Suprapubic skin (tissue), 4 donors: ENCODE results near the gene KCTD11. TPM values are rescaled to one million over a fixed set of nuclear protein-coding genes. Genes with fewer than 3 reads are reported as not detected.

Experiments
- DNase-seq, 2 donors: peaks; one replicate each; pipeline ENCODE4 v3.0.0-alpha.2; 2019; ENCODE audit warnings: low spot score in 2 of 2
- H3K27ac ChIP-seq: fragments of 200-600 bp; sonication (generic); one replicate; pipeline ENCODE4 v1.5.1; 2019
- H3K27me3 ChIP-seq: fragments of 200-600 bp; sonication (generic); one replicate; pipeline ENCODE4 v1.5.1; 2019
- H3K36me3 ChIP-seq: fragments of 200-600 bp; sonication (generic); one replicate; pipeline ENCODE4 v1.5.1; 2019
- H3K4me1 ChIP-seq: fragments of 200-600 bp; sonication (generic); one replicate; pipeline ENCODE4 v1.5.1; 2019
- H3K4me3 ChIP-seq: fragments of 200-600 bp; sonication (generic); one replicate; pipeline ENCODE4 v1.5.1; 2019; ENCODE audit warnings: mild to moderate bottlenecking
- H3K9me3 ChIP-seq: fragments of 200-600 bp; sonication (generic); one replicate; pipeline ENCODE4 v1.5.1; 2019
- CTCF ChIP-seq, 2 donors: fragments of 200-600 bp in 1 of 2; fragments of 450-650 bp in 1 of 2; sonication (generic) in 1 of 2; IDR thresholded peaks; one replicate each; pipeline ENCODE4 v1.5.1; 2016 to 2019; ENCODE audit warnings: antibody characterized with exemption in 2 of 2, mild to moderate bottlenecking in 1 of 2, moderate library complexity in 1 of 2
- EP300 ChIP-seq: sonication (generic); formaldehyde crosslinking; IDR thresholded peaks from one replicate; pipeline ENCODE4 v1.6.1; 2017; ENCODE audit warnings: antibody characterized with exemption
- POLR2A ChIP-seq, 2 donors: fragments of 450-650 bp; IDR thresholded peaks; one replicate each; pipeline ENCODE4 v1.6.1; 2017; ENCODE audit warnings: antibody characterized with exemption in 2 of 2, mild to moderate bottlenecking in 2 of 2, moderate library complexity in 2 of 2
- POLR2AphosphoS5 ChIP-seq, 3 donors: sonication (generic); formaldehyde crosslinking; IDR thresholded peaks; one replicate each; pipeline ENCODE4 v1.6.1; 2017; ENCODE audit warnings: antibody characterized with exemption in 3 of 3
- WGBS: methylation state at CpG from one replicate; pipeline ENCODE4 v1.1.5; 2018; 5-methylcytosine and 5-hydroxymethylcytosine counted together
- total RNA-seq, 4 donors: library from RNA; depleted of rRNA; stranded (reverse); fragments of >200 nt; gene quantifications; one replicate each; pipeline ENCODE4 v1.1.0, GENCODE V29; 2016

Gene KCTD11
- total RNA-seq, 4 donors from 2014 or later, result 9.1 to 50.1 (median 32.4) TPM

- 0% methylated on average over 7 of the region's 71 CpGs for WGBS
- DNase-seq, result peak; percentile 90 to 92
- Histone ChIP-seq H3K36me3 (peaks cover 15% of the 10 kb centered on the region), H3K27me3 (no peaks in the 10 kb centered on the region), H3K4me1 (peaks cover 20% of the 10 kb centered on the region), H3K4me3 (peak within 1 kb of the TSS; percentile 75), H3K27ac (peak within 1 kb of the TSS; percentile 80), H3K9me3 (no peaks in the 10 kb centered on the region)
- TF ChIP-seq POLR2AphosphoS5 (IDR thresholded peaks at IDR 0.05), result peak in 1 of 3 donors; percentile 22
- TF ChIP-seq EP300, result no peak
- no peak for TF ChIP-seq CTCF (IDR thresholded peaks at IDR 0.05)
- peak; percentile 25 to 65 for TF ChIP-seq POLR2A (IDR thresholded peaks at IDR 0.05)
Observed at GRCh38 chr17:7394452-7395191, 42.7 kb downstream of the KCTD11 start, which contains the start of gene PLSCR3. Gene PLSCR3 (minus strand): TSS chr17:7394525. CDS start chr17:7394110, 415 bp downstream.

- Histone ChIP-seq H3K4me1 (peaks cover 20% of the 10 kb centered on the region), H3K36me3 (no peaks in the 10 kb centered on the region), H3K27me3 (no peaks in the 10 kb centered on the region), H3K9me3 (no peaks in the 10 kb centered on the region), H3K27ac (no peak overlapping the region), H3K4me3 (no peak overlapping the region)
- no peak for DNase-seq
- TF ChIP-seq POLR2A (IDR thresholded peaks at IDR 0.05) (no peak), CTCF (IDR thresholded peaks at IDR 0.05) (no peak), POLR2AphosphoS5 (IDR thresholded peaks at IDR 0.05) (no peak), EP300 (no peak)
- WGBS, result 90% methylated on average over 4 of the region's 4 CpGs
Observed at GRCh38 chr17:7396147-7396546, 44.2 kb downstream of the KCTD11 start.

GRCh38 chr17:7398612-7399011 is 46.6 kb downstream of the KCTD11 start:
- Histone ChIP-seq H3K9me3 (no peaks in the 10 kb centered on the region), H3K27me3 (no peaks in the 10 kb centered on the region), H3K27ac (no peak overlapping the region), H3K4me3 (no peak overlapping the region), H3K4me1 (peaks cover 27% of the 10 kb centered on the region), H3K36me3 (no peaks in the 10 kb centered on the region)
- TF ChIP-seq EP300, result no peak
- TF ChIP-seq CTCF (IDR thresholded peaks at IDR 0.05), result no peak
- TF ChIP-seq POLR2AphosphoS5 (IDR thresholded peaks at IDR 0.05), result no peak
- TF ChIP-seq POLR2A (IDR thresholded peaks at IDR 0.05), result no peak
- no peak for DNase-seq
- 79% methylated on average over 2 of the region's 2 CpGs for WGBS

- H3K27ac ChIP-seq, result peak overlapping the region; percentile 89
- TF ChIP-seq POLR2A (IDR thresholded peaks at IDR 0.05) (no peak), EP300 (no peak), CTCF (IDR thresholded peaks at IDR 0.05) (no peak), POLR2AphosphoS5 (IDR thresholded peaks at IDR 0.05) (no peak)
- no peaks in the 10 kb centered on the region for H3K36me3 ChIP-seq
- no peaks in the 10 kb centered on the region for H3K27me3 ChIP-seq
- H3K4me1 ChIP-seq, result peaks cover 37% of the 10 kb centered on the region
- H3K9me3 ChIP-seq, result no peaks in the 10 kb centered on the region
- peak overlapping the region; percentile 71 for H3K4me3 ChIP-seq
- 27% methylated on average over 6 of the region's 16 CpGs for WGBS
- DNase-seq, result peak; percentile 84 to 87
Observed at GRCh38 chr17:7403043-7403726, 51.2 kb downstream of the KCTD11 start.

- no peaks in the 10 kb centered on the region for H3K9me3 ChIP-seq
- TF ChIP-seq EP300 (no peak), POLR2AphosphoS5 (IDR thresholded peaks at IDR 0.05) (no peak), POLR2A (IDR thresholded peaks at IDR 0.05) (no peak), CTCF (IDR thresholded peaks at IDR 0.05) (no peak)
- peaks cover 2% of the 10 kb centered on the region for H3K36me3 ChIP-seq
- peak overlapping the region; percentile 71 for H3K4me3 ChIP-seq
- peaks cover 37% of the 10 kb centered on the region for H3K4me1 ChIP-seq
- 0% methylated on average over 1 of the region's 13 CpGs for WGBS
- H3K27ac ChIP-seq, result peak overlapping the region; percentile 89
- H3K27me3 ChIP-seq, result no peaks in the 10 kb centered on the region
- DNase-seq, result no peak
Observed at GRCh38 chr17:7403727-7403976, 51.7 kb downstream of the KCTD11 start.
